ENCODE data around the gene LHFPL3.

Gene LHFPL3

GRCh38 chr7:104767826-104768536 is 439.6 kb downstream of the LHFPL3 start:
- Histone ChIP-seq H3K4ac (ENCODE audit: low read depth in 1 of 2, low read length in 2 of 2) (no peak overlapping the region), H4K8ac (ENCODE audit: low read length) (no peak overlapping the region), H3K9ac (ENCODE audit: low read length) (no peak overlapping the region), H3K18ac (ENCODE audit: low read depth in 1 of 2, low read length in 2 of 2) (no peak overlapping the region), H3K27me3 (ENCODE audit: control insufficient read depth in 1 of 2, insufficient read depth in 1 of 2, low read length in 2 of 2) (peaks cover 0 to 13% of the 10 kb centered on the region in 2 experiments), H2BK120ac (ENCODE audit: low read depth, low read length) (no peak overlapping the region), H2BK5ac (ENCODE audit: low read depth, low read length, poor library complexity, severe bottlenecking) (no peak overlapping the region), H3K4me3 (ENCODE audit: insufficient read depth in 1 of 2, low read depth in 1 of 2, low read length in 2 of 2) (no peak overlapping the region), H3K79me1 (replicated peaks; ENCODE audit: low read length, poor library complexity, severe bottlenecking) (no peaks in the 10 kb centered on the region), H3K27ac (ENCODE audit: low read length, poor library complexity, severe bottlenecking) (no peak overlapping the region), H3K9me3 (ENCODE audit: control insufficient read depth, low read length) (no peaks in the 10 kb centered on the region), H2BK12ac (ENCODE audit: low read length in 2 of 2) (no peak overlapping the region), H2AK5ac (ENCODE audit: low read length, severe bottlenecking) (no peak overlapping the region), H4K91ac (ENCODE audit: low read length) (no peak overlapping the region), H2BK15ac (ENCODE audit: low read depth, poor library complexity, severe bottlenecking) (no peak overlapping the region), H3K4me2 (ENCODE audit: low read length, poor library complexity, severe bottlenecking) (no peak overlapping the region), H3K36me3 (ENCODE audit: control insufficient read depth in 1 of 2, insufficient read depth in 2 of 2, low read depth in 1 of 2, low read length in 2 of 2) (no peaks in the 10 kb centered on the region), H3K23ac (ENCODE audit: low read length in 2 of 2) (no peak overlapping the region), H3K14ac (ENCODE audit: low read length in 2 of 2) (no peak overlapping the region), H2AFZ (ENCODE audit: low read depth, low read length) (no peak overlapping the region), H3K4me1 (ENCODE audit: control insufficient read depth, insufficient read depth, low read depth, low read length) (no peaks in the 10 kb centered on the region)
- DNase-seq = no peak
- WGBS = 32% methylated on average over 4 of the region's 4 CpGs

- no peak overlapping the region for H4K91ac ChIP-seq (ENCODE audit: low read length)
- H2BK5ac ChIP-seq (ENCODE audit: low read depth, low read length, poor library complexity, severe bottlenecking) = no peak overlapping the region
- no peak overlapping the region for H3K4ac ChIP-seq (ENCODE audit: low read depth in 1 of 2, low read length in 2 of 2)
- H3K4me3 ChIP-seq (ENCODE audit: insufficient read depth in 1 of 2, low read depth in 1 of 2, low read length in 2 of 2) = no peak overlapping the region
- DNase-seq = no peak
- no peak overlapping the region for H2BK15ac ChIP-seq (ENCODE audit: low read depth, poor library complexity, severe bottlenecking)
- no peak overlapping the region for H3K9ac ChIP-seq (ENCODE audit: low read length)
- WGBS = 38% methylated on average over 10 of the region's 10 CpGs
- H2AK5ac ChIP-seq (ENCODE audit: low read length, severe bottlenecking) = no peak overlapping the region
- no peak overlapping the region for H3K23ac ChIP-seq (ENCODE audit: low read length in 2 of 2)
- H3K4me2 ChIP-seq (ENCODE audit: low read length, poor library complexity, severe bottlenecking) = no peak overlapping the region
- no peak overlapping the region for H2AFZ ChIP-seq (ENCODE audit: low read depth, low read length)
- H3K9me3 ChIP-seq (ENCODE audit: control insufficient read depth, low read length) = no peaks in the 10 kb centered on the region
- no peak overlapping the region for H3K27ac ChIP-seq (ENCODE audit: low read length, poor library complexity, severe bottlenecking)
- no peak overlapping the region for H2BK120ac ChIP-seq (ENCODE audit: low read depth, low read length)
- no peak overlapping the region for H4K8ac ChIP-seq (ENCODE audit: low read length)
- H3K79me1 ChIP-seq (replicated peaks; ENCODE audit: low read length, poor library complexity, severe bottlenecking) = no peaks in the 10 kb centered on the region
- no peak overlapping the region for H2BK12ac ChIP-seq (ENCODE audit: low read length in 2 of 2)
- H3K18ac ChIP-seq (ENCODE audit: low read depth in 1 of 2, low read length in 2 of 2) = no peak overlapping the region
- no peak overlapping the region for H3K14ac ChIP-seq (ENCODE audit: low read length in 2 of 2)
- H3K4me1 ChIP-seq (ENCODE audit: control insufficient read depth, insufficient read depth, low read depth, low read length) = no peaks in the 10 kb centered on the region
- no peaks in the 10 kb centered on the region for H3K36me3 ChIP-seq (ENCODE audit: control insufficient read depth in 1 of 2, insufficient read depth in 2 of 2, low read depth in 1 of 2, low read length in 2 of 2)
- peaks cover 0 to 11% of the 10 kb centered on the region in 2 experiments for H3K27me3 ChIP-seq (ENCODE audit: control insufficient read depth in 1 of 2, insufficient read depth in 1 of 2, low read length in 2 of 2)
Measured at GRCh38 chr7:104772405-104773345, 444.3 kb downstream of the LHFPL3 start.

DNA sequence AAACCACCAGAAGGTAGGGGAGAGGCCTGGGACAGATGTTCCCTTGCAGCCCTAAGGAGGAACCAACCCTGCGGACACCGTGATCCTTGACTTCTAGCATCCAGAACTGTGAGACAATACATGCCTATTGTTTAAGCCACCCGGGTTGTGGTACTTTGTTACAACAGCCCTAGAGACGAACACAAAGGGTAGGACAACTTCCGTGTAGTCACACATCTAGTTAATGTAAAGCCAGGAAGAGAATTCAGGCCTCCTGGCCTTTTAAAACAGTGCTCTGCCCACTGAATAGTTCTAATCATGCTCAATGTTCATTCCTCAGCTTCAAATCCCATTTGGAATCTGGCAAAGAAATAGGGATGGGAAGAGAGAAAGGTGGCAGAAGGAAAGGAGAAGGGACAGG is 445.4 kb downstream of the LHFPL3 start:
- peaks cover 0 to 8% of the 10 kb centered on the region in 2 experiments for H3K27me3 ChIP-seq (ENCODE audit: control insufficient read depth in 1 of 2, insufficient read depth in 1 of 2, low read length in 2 of 2)
- WGBS = 81% methylated on average over 5 of the region's 5 CpGs
- no peak overlapping the region for H3K27ac ChIP-seq (ENCODE audit: low read length, poor library complexity, severe bottlenecking)
- no peaks in the 10 kb centered on the region for H3K9me3 ChIP-seq (ENCODE audit: control insufficient read depth, low read length)
- no peak overlapping the region for H2BK5ac ChIP-seq (ENCODE audit: low read depth, low read length, poor library complexity, severe bottlenecking)
- H3K23ac ChIP-seq (ENCODE audit: low read length in 2 of 2) = no peak overlapping the region
- no peaks in the 10 kb centered on the region for H3K79me1 ChIP-seq (replicated peaks; ENCODE audit: low read length, poor library complexity, severe bottlenecking)
- H3K4me1 ChIP-seq (ENCODE audit: control insufficient read depth, insufficient read depth, low read depth, low read length) = no peaks in the 10 kb centered on the region
- H2BK120ac ChIP-seq (ENCODE audit: low read depth, low read length) = no peak overlapping the region
- peak overlapping the region; percentile 57 for H4K8ac ChIP-seq (ENCODE audit: low read length)
- no peak overlapping the region for H3K18ac ChIP-seq (ENCODE audit: low read depth in 1 of 2, low read length in 2 of 2)
- H3K4me2 ChIP-seq (ENCODE audit: low read length, poor library complexity, severe bottlenecking) = no peak overlapping the region
- H3K4me3 ChIP-seq (ENCODE audit: insufficient read depth in 1 of 2, low read depth in 1 of 2, low read length in 2 of 2) = no peak overlapping the region
- no peak overlapping the region for H4K91ac ChIP-seq (ENCODE audit: low read length)
- H2AFZ ChIP-seq (ENCODE audit: low read depth, low read length) = no peak overlapping the region
- H3K9ac ChIP-seq (ENCODE audit: low read length) = no peak overlapping the region
- no peak for DNase-seq
- no peak overlapping the region for H3K14ac ChIP-seq (ENCODE audit: low read length in 2 of 2)
- no peak overlapping the region for H2BK12ac ChIP-seq (ENCODE audit: low read length in 2 of 2)
- no peak overlapping the region for H3K4ac ChIP-seq (ENCODE audit: low read depth in 1 of 2, low read length in 2 of 2)
- no peak overlapping the region for H2BK15ac ChIP-seq (ENCODE audit: low read depth, poor library complexity, severe bottlenecking)
- H2AK5ac ChIP-seq (ENCODE audit: low read length, severe bottlenecking) = no peak overlapping the region
- H3K36me3 ChIP-seq (ENCODE audit: control insufficient read depth in 1 of 2, insufficient read depth in 2 of 2, low read depth in 1 of 2, low read length in 2 of 2) = no peaks in the 10 kb centered on the region

DNA sequence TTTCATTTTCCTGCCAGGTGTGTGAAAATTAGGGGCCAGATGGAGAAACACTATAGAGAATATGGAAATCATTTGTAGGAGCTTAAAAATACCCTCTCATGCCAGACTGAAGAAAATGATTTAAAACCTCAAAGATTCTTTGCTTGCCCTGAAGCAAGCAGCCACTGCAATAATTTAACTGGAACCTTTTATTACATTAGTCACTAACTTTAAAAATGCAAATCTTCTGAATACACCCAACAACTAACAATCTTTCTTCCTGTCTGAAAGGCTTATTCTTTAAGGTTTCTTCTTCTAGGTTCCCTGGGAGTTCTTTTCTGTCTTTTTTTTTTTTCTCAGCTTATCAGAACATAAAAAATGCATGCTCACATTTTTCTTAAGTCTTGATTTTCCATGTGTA is 447.1 kb downstream of the LHFPL3 start:
- Histone ChIP-seq H3K9me3 (ENCODE audit: control insufficient read depth, low read length) (no peaks in the 10 kb centered on the region), H3K27ac (ENCODE audit: low read length, poor library complexity, severe bottlenecking) (no peak overlapping the region), H3K4me1 (ENCODE audit: control insufficient read depth, insufficient read depth, low read depth, low read length) (no peaks in the 10 kb centered on the region), H3K18ac (ENCODE audit: low read depth in 1 of 2, low read length in 2 of 2) (no peak overlapping the region), H3K4me2 (ENCODE audit: low read length, poor library complexity, severe bottlenecking) (no peak overlapping the region), H2BK12ac (ENCODE audit: low read length in 2 of 2) (no peak overlapping the region), H3K36me3 (ENCODE audit: control insufficient read depth in 1 of 2, insufficient read depth in 2 of 2, low read depth in 1 of 2, low read length in 2 of 2) (no peaks in the 10 kb centered on the region), H3K27me3 (ENCODE audit: control insufficient read depth in 1 of 2, insufficient read depth in 1 of 2, low read length in 2 of 2) (peaks cover 0 to 5% of the 10 kb centered on the region in 2 experiments), H2BK120ac (ENCODE audit: low read depth, low read length) (no peak overlapping the region), H3K4ac (ENCODE audit: low read depth in 1 of 2, low read length in 2 of 2) (no peak overlapping the region), H3K4me3 (ENCODE audit: insufficient read depth in 1 of 2, low read depth in 1 of 2, low read length in 2 of 2) (no peak overlapping the region), H3K9ac (ENCODE audit: low read length) (no peak overlapping the region), H4K91ac (ENCODE audit: low read length) (no peak overlapping the region), H2AFZ (ENCODE audit: low read depth, low read length) (no peak overlapping the region), H4K8ac (ENCODE audit: low read length) (no peak overlapping the region), H3K79me1 (replicated peaks; ENCODE audit: low read length, poor library complexity, severe bottlenecking) (no peaks in the 10 kb centered on the region), H2AK5ac (ENCODE audit: low read length, severe bottlenecking) (no peak overlapping the region), H2BK5ac (ENCODE audit: low read depth, low read length, poor library complexity, severe bottlenecking) (no peak overlapping the region), H3K23ac (ENCODE audit: low read length in 2 of 2) (no peak overlapping the region), H3K14ac (ENCODE audit: low read length in 2 of 2) (no peak overlapping the region), H2BK15ac (ENCODE audit: low read depth, poor library complexity, severe bottlenecking) (no peak overlapping the region)
- DNase-seq = no peak
